Measurements from ENCODE around the gene APBA2. TPM values are rescaled to one million over a fixed set of nuclear protein-coding genes. Genes with fewer than 3 reads are reported as not detected.

APBA2 gene
- total and polyA plus RNA-seq, 12 donors = 0.16 to 0.85 (median 0.46) TPM

- no peak for DNase-seq
- no peaks in the 10 kb centered on the region for H3K4me1 ChIP-seq
- WGBS, 2 donors = 89 to 93% methylated on average over 7 of the region's 7 CpGs
Measured at GRCh38 chr15:28946803-28947202, 61.0 kb downstream of the APBA2 start.

GRCh38 chr15:28947221-28947674, 61.5 kb downstream of the APBA2 start:
- peaks cover 0 to 8% (median 0%) of the 10 kb centered on the region in 11 donors for H3K9me3 ChIP-seq
- no peak overlapping the region for H3K4me3 ChIP-seq
- no peak overlapping the region for H3K27ac ChIP-seq
- intact Hi-C loops (cut with DNase I) = no loop called here
- no peaks in the 10 kb centered on the region for H3K36me3 ChIP-seq
- no peaks in the 10 kb centered on the region for H3K4me1 ChIP-seq
- no peak for ATAC-seq
- no peak for TF ChIP-seq CTCF (IDR thresholded peaks at IDR 0.05)
- no peak for DNase-seq
- peaks cover 0 to 8% (median 0%) of the 10 kb centered on the region in 7 donors for H3K27me3 ChIP-seq
- WGBS, 2 donors = 83 to 87% methylated on average over 7 of the region's 7 CpGs

More at GRCh38 chr15:28946803-28947202, 61.0 kb downstream of the APBA2 start:
- no peak for TF ChIP-seq CTCF (IDR thresholded peaks at IDR 0.05)
- Histone ChIP-seq H3K27ac (no peak overlapping the region), H3K36me3 (no peaks in the 10 kb centered on the region), H3K27me3 (peaks cover 0 to 8% (median 0%) of the 10 kb centered on the region in 7 donors), H3K9me3 (peaks cover 0 to 8% (median 0%) of the 10 kb centered on the region in 11 donors), H3K4me3 (no peak overlapping the region)
- intact Hi-C loops (cut with DNase I) = no loop called here
- ATAC-seq = no peak

- intact Hi-C loops (cut with DNase I) = no loop called here
- DNase-seq (no peak), ATAC-seq (no peak)
- no peaks in the 10 kb centered on the region for H3K36me3 ChIP-seq
- H3K4me1 ChIP-seq = no peaks in the 10 kb centered on the region
- WGBS, 2 donors = 83 to 92% methylated on average over 2 of the region's 2 CpGs
- peaks cover 0 to 8% (median 0%) of the 10 kb centered on the region in 11 donors for H3K9me3 ChIP-seq
- no peak overlapping the region for H3K27ac ChIP-seq
- H3K4me3 ChIP-seq = no peak overlapping the region
- no peak for TF ChIP-seq CTCF (IDR thresholded peaks at IDR 0.05)
- peaks cover 0 to 8% (median 0%) of the 10 kb centered on the region in 7 donors for H3K27me3 ChIP-seq
Measured at GRCh38 chr15:28948036-28948435, 62.3 kb downstream of the APBA2 start.

- Histone ChIP-seq H3K27me3 (peaks cover 0 to 29% (median 7%) of the 10 kb centered on the region in 7 donors), H3K4me3 (no peak overlapping the region), H3K4me1 (peaks cover 0 to 8% (median 0%) of the 10 kb centered on the region in 9 donors), H3K27ac (no peak overlapping the region), H3K9me3 (peaks cover 0 to 8% (median 0%) of the 10 kb centered on the region in 11 donors), H3K36me3 (no peaks in the 10 kb centered on the region)
- ATAC-seq = no peak
- TF ChIP-seq CTCF (IDR thresholded peaks at IDR 0.05) = no peak
- intact Hi-C loops (cut with DNase I) = no loop called here
- DNase-seq = no peak
- 82 to 89% methylated on average over 2 of the region's 2 CpGs for WGBS, 2 donors
Measured at GRCh38 chr15:28950916-28951315, 65.1 kb downstream of the APBA2 start.

Data from heart right ventricle (tissue), 16 donors.